H9 (cell line): ENCODE measurements around the gene IMPDH1. TPM values are rescaled to one million over a fixed set of nuclear protein-coding genes. Genes with fewer than 3 reads are reported as not detected.

ENCODE experiments used
- DNase-seq: peaks from one replicate; pipeline ENCODE4 v3.0.0-alpha.2; 2017
- H2AFZ ChIP-seq: one replicate; pipeline ENCODE4 v1.6.1; 2013; ENCODE audit warnings: mild to moderate bottlenecking, low read length, control low read depth, moderate library complexity
- H2AK5ac ChIP-seq: 2 replicates; pipeline ENCODE4 v1.6.1; 2013; ENCODE audit warnings: low read length, control low read depth, mixed read lengths; ENCODE audit not compliant: insufficient read length
- H2BK120ac ChIP-seq: one replicate; pipeline ENCODE4 v1.6.1; 2013; ENCODE audit warnings: low read depth, mild to moderate bottlenecking, low read length, control low read depth, inconsistent platforms; ENCODE audit not compliant: poor library complexity, severe bottlenecking
- H2BK12ac ChIP-seq: 2 replicates; pipeline ENCODE4 v1.6.1; 2013; ENCODE audit warnings: low read length, control low read depth, mixed read lengths, low read depth; ENCODE audit not compliant: insufficient read length
- H2BK15ac ChIP-seq: 2 replicates; pipeline ENCODE4 v1.6.1; 2013; ENCODE audit warnings: low read depth, low read length, control low read depth
- H2BK20ac ChIP-seq: one replicate; pipeline ENCODE4 v1.6.1; 2013; ENCODE audit warnings: low read depth, mild to moderate bottlenecking, low read length, control low read depth, inconsistent platforms; ENCODE audit not compliant: poor library complexity, severe bottlenecking
- H2BK5ac ChIP-seq: 2 replicates; pipeline ENCODE4 v1.6.1; 2013; ENCODE audit warnings: low read length, control low read depth, mixed read lengths; ENCODE audit not compliant: insufficient read length
- H3K14ac ChIP-seq: 2 replicates; pipeline ENCODE4 v1.6.1; 2013; ENCODE audit warnings: low read length, control low read depth; ENCODE audit not compliant: insufficient read depth
- H3K18ac ChIP-seq: 2 replicates; pipeline ENCODE4 v1.6.1; 2013; ENCODE audit warnings: low read depth, mild to moderate bottlenecking, mixed read lengths, low read length, control low read depth; ENCODE audit not compliant: insufficient read length
- H3K23ac ChIP-seq: 2 replicates; pipeline ENCODE4 v1.6.1; 2013; ENCODE audit warnings: low read length, control low read depth, mixed read lengths, low read depth; ENCODE audit not compliant: insufficient read length
- H3K23me2 ChIP-seq: 2 replicates; pipeline ENCODE4 v1.6.1; 2013; ENCODE audit warnings: low read depth, mild to moderate bottlenecking, mixed read lengths, low read length, control low read depth; ENCODE audit not compliant: insufficient read length, poor library complexity, severe bottlenecking
- H3K27ac ChIP-seq: 2 replicates; pipeline ENCODE4 v1.5.1; 2013; ENCODE audit warnings: low read length, control low read depth, mixed read lengths, low read depth; ENCODE audit not compliant: insufficient read length
- H3K27me3 ChIP-seq: 2 replicates; pipeline ENCODE4 v1.6.1; 2013; ENCODE audit warnings: low read length, control low read depth, inconsistent platforms; ENCODE audit not compliant: insufficient read depth
- H3K4ac ChIP-seq: 2 replicates; pipeline ENCODE4 v1.6.1; 2013; ENCODE audit warnings: low read depth, mild to moderate bottlenecking, control low read depth, inconsistent platforms, low read length, moderate library complexity
- H3K4me1 ChIP-seq: 2 replicates; pipeline ENCODE4 v1.6.1; 2013; ENCODE audit warnings: low read length, control low read depth, inconsistent platforms; ENCODE audit not compliant: insufficient read depth
- H3K4me2 ChIP-seq: 2 replicates; pipeline ENCODE4 v1.6.1; 2013; ENCODE audit warnings: low read length, control low read depth, mixed read lengths; ENCODE audit not compliant: insufficient read length, insufficient read depth
- H3K56ac ChIP-seq: 2 replicates; pipeline ENCODE4 v1.6.1; 2013; ENCODE audit warnings: low read depth, mild to moderate bottlenecking, mixed read lengths, low read length, control low read depth; ENCODE audit not compliant: insufficient read length
- H3K79me1 ChIP-seq: 2 replicates; pipeline ENCODE4 v1.6.1; 2013; ENCODE audit warnings: low read depth, mild to moderate bottlenecking, moderate library complexity, low read length, control low read depth, inconsistent platforms; ENCODE audit not compliant: insufficient read depth, poor library complexity, severe bottlenecking
- H3K79me2 ChIP-seq: 2 replicates; pipeline ENCODE4 v1.6.1; 2013; ENCODE audit warnings: low read length, control low read depth, inconsistent platforms; ENCODE audit not compliant: insufficient read depth
- H3K9ac ChIP-seq: 2 replicates; pipeline ENCODE4 v1.6.1; 2013; ENCODE audit warnings: low read length, control low read depth, mixed read lengths; ENCODE audit not compliant: insufficient read length; ENCODE audit errors: extremely low read depth
- H3K9me3 ChIP-seq: one replicate; pipeline ENCODE4 v1.6.1; 2013; ENCODE audit warnings: low read depth, low read length, inconsistent platforms; ENCODE audit not compliant: control insufficient read depth
- H3T11ph ChIP-seq: one replicate; pipeline ENCODE4 v1.6.1; 2013; ENCODE audit warnings: mild to moderate bottlenecking, low read length, control low read depth, inconsistent platforms
- H4K20me1 ChIP-seq: one replicate; pipeline ENCODE4 v1.6.1; 2013; ENCODE audit not compliant: control insufficient read depth, insufficient read length, insufficient read depth
- H4K5ac ChIP-seq: 2 replicates; pipeline ENCODE4 v1.6.1; 2013; ENCODE audit warnings: low read depth, mild to moderate bottlenecking, mixed read lengths, low read length, control low read depth; ENCODE audit not compliant: insufficient read length
- H4K8ac ChIP-seq: replicated peaks from 2 replicates; pipeline ENCODE4 v1.6.1; 2013; ENCODE audit warnings: low read length, control low read depth, mixed read lengths, low read depth; ENCODE audit not compliant: insufficient read length
- H4K91ac ChIP-seq: 2 replicates; pipeline ENCODE4 v1.6.1; 2013; ENCODE audit warnings: low read depth, mild to moderate bottlenecking, moderate library complexity, mixed read lengths, low read length, control low read depth; ENCODE audit not compliant: insufficient read length
- H3K27ac Mint-ChIP-seq, 3 experiments: 2 replicates in 2 of 3; 3 replicates in 1 of 3; pipeline ENCODE4 v1.8.0; 2020 to 2021; ENCODE audit warnings: mixed read lengths in 3 of 3, mild to moderate bottlenecking in 1 of 3, moderate library complexity in 1 of 3
- H3K27me3 Mint-ChIP-seq: 2 replicates; pipeline ENCODE4 v1.8.0; 2021; ENCODE audit warnings: low read depth, mild to moderate bottlenecking, moderate library complexity, mixed read lengths
- H3K36me3 Mint-ChIP-seq, 3 experiments: 2 replicates in 2 of 3; 3 replicates in 1 of 3; pipeline ENCODE4 v1.8.0; 2020 to 2021; ENCODE audit warnings: low read depth in 3 of 3, mixed read lengths in 3 of 3; ENCODE audit not compliant: insufficient read depth in 1 of 3
- H3K4me1 Mint-ChIP-seq, 2 experiments: 2 replicates each; pipeline ENCODE4 v1.8.0; 2020; ENCODE audit warnings: mixed read lengths in 2 of 2
- H3K4me3 Mint-ChIP-seq, 2 experiments: 2 replicates in 1 of 2; 3 replicates in 1 of 2; pipeline ENCODE4 v1.8.0; 2020 to 2021; ENCODE audit warnings: mild to moderate bottlenecking in 2 of 2, mixed read lengths in 2 of 2, moderate library complexity in 1 of 2
- H3K9me3 Mint-ChIP-seq, 2 experiments: 2 replicates in 1 of 2; 3 replicates in 1 of 2; pipeline ENCODE4 v1.8.0; 2020; ENCODE audit warnings: mild to moderate bottlenecking in 2 of 2, mixed read lengths in 2 of 2, moderate library complexity in 1 of 2
- WGBS: extraction: QIAGEN DNeasy Blood & Tissue Kit; methylation state at CpG from one replicate; pipeline ENCODE4 v1.1.7; 2013; ENCODE audit warnings: missing lambda C conversion rate, low lambda C conversion rate, mixed read lengths; ENCODE audit not compliant: insufficient read length; ENCODE audit errors: extremely low coverage; 5-methylcytosine and 5-hydroxymethylcytosine counted together
- total RNA-seq: library from RNA; stranded (reverse); gene quantifications from 2 replicates; pipeline ENCODE4 v1.2.1, GENCODE V29; 2021
- TF ChIP-seq, protein P1 (sequence below): fragments of 200-600 bp; sonication (generic); conservative IDR thresholded peaks from 3 replicates; pipeline ENCODE4 v1.8.0; 2021; ENCODE audit warnings: antibody characterized with exemption, mild to moderate bottlenecking

IMPDH1 gene
- total RNA-seq, 1 experiment from 2014 or later = 35.2 TPM

DNA sequence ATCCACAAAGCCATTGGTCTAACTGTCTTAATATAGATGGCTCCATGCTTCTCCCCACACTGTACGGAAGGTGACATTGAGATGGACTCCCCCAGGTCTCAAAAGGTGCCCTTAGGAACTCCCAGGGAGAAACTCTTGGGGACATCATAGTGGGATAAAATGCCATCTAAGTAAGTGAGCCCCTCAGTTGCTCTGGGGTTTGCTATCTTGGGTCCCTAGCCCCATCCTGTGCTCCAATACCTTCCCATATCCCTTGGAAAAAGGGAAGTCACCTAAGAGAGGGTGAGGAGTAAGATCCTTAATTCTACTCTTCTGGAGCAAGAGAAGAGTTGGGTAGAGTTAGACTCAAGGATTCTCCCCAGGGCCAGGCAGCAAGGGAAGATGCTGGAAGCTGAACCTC, 56.2 kb downstream of the IMPDH1 start:
- no peak overlapping the region for H3K18ac ChIP-seq
- no peak overlapping the region for H4K5ac ChIP-seq
- H2BK5ac ChIP-seq = no peak overlapping the region
- no peak overlapping the region for H2AK5ac ChIP-seq
- H3K4ac ChIP-seq = no peak overlapping the region
- H3K4me3 Mint-ChIP-seq = no peak overlapping the region
- no peak overlapping the region for H2BK120ac ChIP-seq
- no peak overlapping the region for H3K27ac Mint-ChIP-seq
- no peak overlapping the region for H4K91ac ChIP-seq
- H2BK20ac ChIP-seq = no peak overlapping the region
- no peak overlapping the region for H3K27ac ChIP-seq
- no peak overlapping the region for H3T11ph ChIP-seq
- WGBS = no CpG with 5 or more reads among the region's 1 CpG
- no peak overlapping the region for H4K8ac ChIP-seq
- H3K79me2 ChIP-seq = 0 out of 2 replicates have a peak, but pooled peaks cover 1% of the 10 kb centered on the region
- H3K36me3 Mint-ChIP-seq = no peaks in the 10 kb centered on the region; a peak in 1 of 7 replicates
- H3K27me3 Mint-ChIP-seq = peaks cover 84% of the 10 kb centered on the region
- H2AFZ ChIP-seq = no peak overlapping the region
- TF ChIP-seq, protein P1, sequence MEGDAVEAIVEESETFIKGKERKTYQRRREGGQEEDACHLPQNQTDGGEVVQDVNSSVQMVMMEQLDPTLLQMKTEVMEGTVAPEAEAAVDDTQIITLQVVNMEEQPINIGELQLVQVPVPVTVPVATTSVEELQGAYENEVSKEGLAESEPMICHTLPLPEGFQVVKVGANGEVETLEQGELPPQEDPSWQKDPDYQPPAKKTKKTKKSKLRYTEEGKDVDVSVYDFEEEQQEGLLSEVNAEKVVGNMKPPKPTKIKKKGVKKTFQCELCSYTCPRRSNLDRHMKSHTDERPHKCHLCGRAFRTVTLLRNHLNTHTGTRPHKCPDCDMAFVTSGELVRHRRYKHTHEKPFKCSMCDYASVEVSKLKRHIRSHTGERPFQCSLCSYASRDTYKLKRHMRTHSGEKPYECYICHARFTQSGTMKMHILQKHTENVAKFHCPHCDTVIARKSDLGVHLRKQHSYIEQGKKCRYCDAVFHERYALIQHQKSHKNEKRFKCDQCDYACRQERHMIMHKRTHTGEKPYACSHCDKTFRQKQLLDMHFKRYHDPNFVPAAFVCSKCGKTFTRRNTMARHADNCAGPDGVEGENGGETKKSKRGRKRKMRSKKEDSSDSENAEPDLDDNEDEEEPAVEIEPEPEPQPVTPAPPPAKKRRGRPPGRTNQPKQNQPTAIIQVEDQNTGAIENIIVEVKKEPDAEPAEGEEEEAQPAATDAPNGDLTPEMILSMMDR = no peak
- peaks cover 3 to 11% of the 10 kb centered on the region in 2 experiments; a peak in 3 of 4 replicates for H3K4me1 Mint-ChIP-seq
- H3K27me3 ChIP-seq = peaks cover 13% of the 10 kb centered on the region; the same call in 1 of the 2 replicates
- no peaks in the 10 kb centered on the region for H4K20me1 ChIP-seq
- H3K9me3 Mint-ChIP-seq = no peaks in the 10 kb centered on the region
- H3K23ac ChIP-seq = no peak overlapping the region
- H3K9ac ChIP-seq = no peak overlapping the region
- no peak overlapping the region for H3K4me2 ChIP-seq
- H3K79me1 ChIP-seq = no peaks in the 10 kb centered on the region
- H3K4me1 ChIP-seq = no peaks in the 10 kb centered on the region
- H3K56ac ChIP-seq = no peak overlapping the region
- no peak for DNase-seq
- H3K9me3 ChIP-seq = no peaks in the 10 kb centered on the region
- no peak overlapping the region for H3K14ac ChIP-seq
- no peak overlapping the region for H2BK15ac ChIP-seq
- H3K23me2 ChIP-seq = peaks cover 3% of the 10 kb centered on the region
- H2BK12ac ChIP-seq = no peak overlapping the region
